ENCODE results near the gene GLI1. TPM values are rescaled to one million over a fixed set of nuclear protein-coding genes. Genes with fewer than 3 reads are reported as not detected.

The GLI1 gene
- total and polyA plus RNA-seq, 2 of the 13 experiments (the other 11 are each of a cell fraction or from before 2014, with no cell fraction given): 0.09 to 0.20 TPM

- TF ChIP-seq ZNF512 (CRISPR knock-in tag; IDR thresholded peaks at IDR 0.05) (no peak), ZNF468 (CRISPR knock-in tag; IDR thresholded peaks at IDR 0.05) (no peak), POLR2G (IDR thresholded peaks at IDR 0.05; ENCODE audit: low read depth, low read length) (peak; percentile 63), SOX5 (CRISPR knock-in tag; IDR thresholded peaks at IDR 0.05; ENCODE audit: borderline replicate concordance) (peak; percentile 89), TCF7L2 (IDR thresholded peaks at IDR 0.05; ENCODE audit: low read depth, low read length) (no peak), ZFP1 (CRISPR knock-in tag; IDR thresholded peaks at IDR 0.05) (peak; percentile 93), PCBP1 (IDR thresholded peaks at IDR 0.05; ENCODE audit: borderline replicate concordance, low read depth, low read length) (no peak), SMAD1 (CRISPR knock-in tag; IDR thresholded peaks at IDR 0.05; ENCODE audit: borderline replicate concordance, low read depth) (peak; percentile 56; the same call in 1 of the 2 replicates), SRF (IDR thresholded peaks at IDR 0.05; ENCODE audit: low read depth, low read length) (no peak), ZNF609 (CRISPR knock-in tag; IDR thresholded peaks at IDR 0.05; ENCODE audit: borderline replicate concordance) (peak; percentile 98), ZNF335 (CRISPR knock-in tag; IDR thresholded peaks at IDR 0.05) (no peak; the same call in 1 of the 2 replicates), PHF5A (CRISPR knock-in tag; IDR thresholded peaks at IDR 0.05; ENCODE audit: low read depth, unreplicated experiment) (peak; percentile 90), ZNF772 (CRISPR knock-in tag; IDR thresholded peaks at IDR 0.05) (peak; percentile 89; the same call in 1 of the 2 replicates), ZNF441 (CRISPR knock-in tag; IDR thresholded peaks at IDR 0.05; ENCODE audit: borderline replicate concordance) (0 out of 2 replicates have a peak, but pooled peaks have one; percentile 27), ZBED4 (CRISPR knock-in tag; IDR thresholded peaks at IDR 0.05; ENCODE audit: borderline replicate concordance) (peak; percentile 70; the same call in 1 of the 2 replicates), ZXDC (CRISPR knock-in tag; IDR thresholded peaks at IDR 0.05) (no peak)
These were observed 8.3 kb upstream of the GLI1 start (continued) for GRCh38 chr12:57451233-57451778.

Measured in HepG2 (cell line).